ENCODE results near the gene PLAC9. TPM values are rescaled to one million over a fixed set of nuclear protein-coding genes. Genes with fewer than 3 reads are reported as not detected.

PLAC9 gene
- total and polyA plus RNA-seq, 2 donors (not counting 3 experiments of a cell fraction or from before 2014, with no cell fraction given) = 1.7 to 2.0 TPM

- H3K36me3 ChIP-seq (ENCODE audit: control insufficient read depth in 2 of 2, extremely low read depth in 1 of 2, insufficient read depth in 2 of 2, low read length in 2 of 2) = peaks cover 0 to 10% of the 10 kb centered on the region in 2 experiments
- FAIRE-seq (no peak), DNase-seq (ENCODE audit: low read depth, low spot score) (no peak)
- CTCF ChIA-PET = interaction anchor here (1.4 to 2.7 kb wide), 3 partner anchors 23 to 55 kb away, joined by 5 to 11 read pairs (median 5); no protein-coding TSS in a partner anchor
- H4K20me1 ChIP-seq (replicated peaks; ENCODE audit: control insufficient read depth, extremely low read depth, insufficient read depth, low read length) = no peaks in the 10 kb centered on the region
- no peak overlapping the region for H3K4me3 ChIP-seq (replicated peaks in 1 of 3; ENCODE audit: insufficient read depth in 1 of 3, low read depth in 1 of 3, low read length in 3 of 3)
- no peak overlapping the region for H2AFZ ChIP-seq (ENCODE audit: low read depth, low read length)
- no peaks in the 10 kb centered on the region for H3K9me1 ChIP-seq (replicated peaks; ENCODE audit: control insufficient read depth, extremely low read depth, insufficient read depth, low read length)
- TF ChIP-seq JUN (IDR thresholded peaks at IDR 0.05; ENCODE audit: borderline replicate concordance, insufficient read depth, insufficient read length, low read depth) (no peak), CTCF (IDR thresholded peaks at IDR 0.05; ENCODE audit: extremely low read depth in 1 of 2, insufficient read depth in 1 of 2, low read depth in 1 of 2, low read length in 2 of 2) (no peak), POLR2A (IDR thresholded peaks at IDR 0.05; ENCODE audit: low read depth, low read length) (no peak), GATA2 (IDR thresholded peaks at IDR 0.05; ENCODE audit: insufficient read depth, insufficient read length, low read depth, low read length) (no peak), FOS (IDR thresholded peaks at IDR 0.05; ENCODE audit: borderline replicate concordance, insufficient read depth, low read length) (no peak), MAX (IDR thresholded peaks at IDR 0.05; ENCODE audit: insufficient read depth, insufficient read length) (no peak), MYC (IDR thresholded peaks at IDR 0.05; ENCODE audit: low read depth, low read length) (no peak), EZH2 (IDR thresholded peaks at IDR 0.05; ENCODE audit: borderline replicate concordance, low read depth, low read length, severe bottlenecking) (no peak), POLR2AphosphoS5 (IDR thresholded peaks at IDR 0.05; ENCODE audit: insufficient read depth, low read depth, low read length) (no peak)
- H3K4me1 ChIP-seq (ENCODE audit: control insufficient read depth, extremely low read depth, insufficient read depth, low read length) = peaks cover 29% of the 10 kb centered on the region
- H3K27me3 ChIP-seq (ENCODE audit: control insufficient read depth in 2 of 2, insufficient read depth in 2 of 2, low read length in 2 of 2) = no peaks in the 10 kb centered on the region
- dilution Hi-C loops (cut with MboI; ENCODE audit: extremely low pct_ligation_motif_present, low sequenced_read_pairs) = no loop called here
- H3K9me3 ChIP-seq (replicated peaks; ENCODE audit: control insufficient read depth, insufficient read depth, low read length) = no peaks in the 10 kb centered on the region
- no peak overlapping the region for H3K9ac ChIP-seq (replicated peaks; ENCODE audit: extremely low read depth, insufficient read depth, low read length)
- no TSS peak for BruUV-seq (replicated peaks)
- H3K27ac ChIP-seq (ENCODE audit: insufficient read depth, low read depth, low read length) = no peak overlapping the region
- intact Hi-C loops (cut with micrococcal nuclease) = no loop called here
- H3K4me2 ChIP-seq (ENCODE audit: insufficient read depth, low read length) = no peak overlapping the region
- POLR2A ChIA-PET = no interaction called here
- H3K79me2 ChIP-seq (ENCODE audit: control insufficient read depth, insufficient read depth, low read length) = no peaks in the 10 kb centered on the region
Measured at GRCh38 chr10:80167471-80168161, 35.1 kb downstream of the PLAC9 start.
